AG04450 (cell line): ENCODE measurements around the gene MANBA. TPM values are rescaled to one million over a fixed set of nuclear protein-coding genes. Genes with fewer than 3 reads are reported as not detected.
A peak's percentile ranks its signal among the peaks of the same experiment; 100 is the strongest.

ENCODE experiments used
- CTCF ChIA-PET: fragments of 300-600, 350-600 bp; formaldehyde crosslinking; extraction: SDS; loops from one replicate; lab custom pipeline; 2022; ENCODE audit warnings: antibody characterized with exemption, inconsistent platforms; lab: Charles Lee
- POLR2A ChIA-PET: fragments of 350-600 bp; formaldehyde crosslinking; extraction: SDS; loops from one replicate; lab custom pipeline; 2021; ENCODE audit warnings: antibody characterized with exemption, inconsistent platforms; lab: Yijun Ruan, JAX
- DNase-seq: peaks from one replicate; pipeline ENCODE4 v3.0.0-alpha.2; 2011; ENCODE audit warnings: low read depth, low spot score
- H3K27ac ChIP-seq: one replicate; pipeline ENCODE4 v1.5.1; 2012; ENCODE audit warnings: low read depth, low read length, control low read depth
- H3K27me3 ChIP-seq: one replicate; pipeline ENCODE4 v1.6.0; 2012; ENCODE audit warnings: low read length; ENCODE audit not compliant: control insufficient read depth, insufficient read depth
- H3K4me3 ChIP-seq: 2 replicates; pipeline ENCODE4 v1.5.1; 2011; ENCODE audit warnings: mild to moderate bottlenecking, low read depth, low read length, control low read depth
- H3K9me3 ChIP-seq: 2 replicates; pipeline ENCODE4 v1.5.1; 2012; ENCODE audit warnings: low read length; ENCODE audit not compliant: control insufficient read depth, insufficient read depth
- CTCF ChIP-seq: IDR thresholded peaks from 2 replicates; pipeline ENCODE4 v1.5.1; 2011; ENCODE audit warnings: low read depth, low read length, control low read depth, inconsistent platforms
- polyA plus RNA-seq: library from polyadenylated mRNA; depleted of rRNA; stranded (reverse); fragments of >200 nt; gene quantifications from 2 replicates; pipeline ENCODE4 v1.2.3, GENCODE V29; 2011

Gene MANBA
- polyA plus RNA-seq, 1 experiment, result 20.9 TPM

GRCh38 chr4:102627831-102628523, 132.8 kb downstream of the MANBA start:
- no peak overlapping the region for H3K27ac ChIP-seq
- no peaks in the 10 kb centered on the region for H3K9me3 ChIP-seq
- TF ChIP-seq CTCF, result no peak
- POLR2A ChIA-PET, result interaction anchor here (0.7 kb wide), 1 partner anchor 19 kb away, joined by 3 read pairs; no protein-coding TSS in a partner anchor
- CTCF ChIA-PET, result interaction anchor here (0.5 to 0.6 kb wide), 2 partner anchors 62 to 197 kb away, joined by 4 read pairs; no protein-coding TSS in a partner anchor
- H3K27me3 ChIP-seq, result no peaks in the 10 kb centered on the region
- no peak overlapping the region for H3K4me3 ChIP-seq
- peak; percentile 2 for DNase-seq

- H3K27me3 ChIP-seq, result no peaks in the 10 kb centered on the region
- no peaks in the 10 kb centered on the region for H3K9me3 ChIP-seq
- no peak for DNase-seq
- H3K4me3 ChIP-seq, result no peak overlapping the region
- CTCF ChIA-PET, result interaction anchor here (0.6 to 2.5 kb wide), 2 partner anchors 245 to 466 kb away, joined by 3 to 12 read pairs; no protein-coding TSS in a partner anchor
- no peak overlapping the region for H3K27ac ChIP-seq
- POLR2A ChIA-PET, result interaction anchor here (0.6 kb wide), 1 partner anchor 38 kb away, joined by 3 read pairs; no protein-coding TSS in a partner anchor
- TF ChIP-seq CTCF, result peak; percentile 34
These were observed 135.4 kb downstream of the MANBA start for GRCh38 chr4:102625232-102625930.

- DNase-seq, result no peak
- POLR2A ChIA-PET, result interaction anchor here (1.4 kb wide), 1 partner anchor 136 kb away, joined by 6 read pairs; the partner anchor contains the start of gene MANBA
- no peak overlapping the region for H3K27ac ChIP-seq
- no peaks in the 10 kb centered on the region for H3K27me3 ChIP-seq
- no peak for TF ChIP-seq CTCF
- H3K9me3 ChIP-seq, result no peaks in the 10 kb centered on the region
- CTCF ChIA-PET, result interaction anchor here (0.6 to 2.5 kb wide), 8 partner anchors 10 to 475 kb away, joined by 3 to 12 read pairs (median 4); partner anchors contain the start of gene BDH2
- H3K4me3 ChIP-seq, result no peak overlapping the region
These were observed 136.3 kb downstream of the MANBA start for GRCh38 chr4:102624505-102624904.

GRCh38 chr4:102623622-102624021, 137.1 kb downstream of the MANBA start:
- POLR2A ChIA-PET, result interaction anchor here (1.4 kb wide), 1 partner anchor 137 kb away, joined by 6 read pairs; the partner anchor contains the start of gene MANBA
- DNase-seq, result peak; percentile 48
- TF ChIP-seq CTCF, result peak; percentile 61
- no peaks in the 10 kb centered on the region for H3K9me3 ChIP-seq
- CTCF ChIA-PET, result interaction anchor here (0.7 to 2.5 kb wide), 11 partner anchors 11 to 476 kb away, joined by 3 to 12 read pairs (median 3); partner anchors contain the start of gene BDH2
- no peaks in the 10 kb centered on the region for H3K27me3 ChIP-seq
- no peak overlapping the region for H3K27ac ChIP-seq
- H3K4me3 ChIP-seq, result no peak overlapping the region
